Suprapubic skin (tissue), 4 donors: Measurements from ENCODE around the gene KIRREL3. TPM values are rescaled to one million over a fixed set of nuclear protein-coding genes. Genes with fewer than 3 reads are reported as not detected.
"Not testable (repeated sequence)": the region's sequence is repeated elsewhere in the genome, so short reads cannot be mapped to it uniquely, and the experiment has no call there.

ENCODE experiments used
- DNase-seq, 2 donors: peaks; one replicate each; pipeline ENCODE4 v3.0.0-alpha.2; 2019; ENCODE audit warnings: low spot score in 2 of 2
- H3K27ac ChIP-seq: fragments of 200-600 bp; sonication (generic); one replicate; pipeline ENCODE4 v1.5.1; 2019
- H3K27me3 ChIP-seq: fragments of 200-600 bp; sonication (generic); one replicate; pipeline ENCODE4 v1.5.1; 2019
- H3K36me3 ChIP-seq: fragments of 200-600 bp; sonication (generic); one replicate; pipeline ENCODE4 v1.5.1; 2019
- H3K4me1 ChIP-seq: fragments of 200-600 bp; sonication (generic); one replicate; pipeline ENCODE4 v1.5.1; 2019
- H3K4me3 ChIP-seq: fragments of 200-600 bp; sonication (generic); one replicate; pipeline ENCODE4 v1.5.1; 2019; ENCODE audit warnings: mild to moderate bottlenecking
- H3K9me3 ChIP-seq: fragments of 200-600 bp; sonication (generic); one replicate; pipeline ENCODE4 v1.5.1; 2019
- CTCF ChIP-seq, 2 donors: fragments of 200-600 bp in 1 of 2; fragments of 450-650 bp in 1 of 2; sonication (generic) in 1 of 2; IDR thresholded peaks; one replicate each; pipeline ENCODE4 v1.5.1; 2016 to 2019; ENCODE audit warnings: antibody characterized with exemption in 2 of 2, mild to moderate bottlenecking in 1 of 2, moderate library complexity in 1 of 2
- EP300 ChIP-seq: sonication (generic); formaldehyde crosslinking; IDR thresholded peaks from one replicate; pipeline ENCODE4 v1.6.1; 2017; ENCODE audit warnings: antibody characterized with exemption
- POLR2A ChIP-seq, 2 donors: fragments of 450-650 bp; IDR thresholded peaks; one replicate each; pipeline ENCODE4 v1.6.1; 2017; ENCODE audit warnings: antibody characterized with exemption in 2 of 2, mild to moderate bottlenecking in 2 of 2, moderate library complexity in 2 of 2
- POLR2AphosphoS5 ChIP-seq, 3 donors: sonication (generic); formaldehyde crosslinking; IDR thresholded peaks; one replicate each; pipeline ENCODE4 v1.6.1; 2017; ENCODE audit warnings: antibody characterized with exemption in 3 of 3
- WGBS: methylation state at CpG from one replicate; pipeline ENCODE4 v1.1.5; 2018; 5-methylcytosine and 5-hydroxymethylcytosine counted together
- total RNA-seq, 4 donors: library from RNA; depleted of rRNA; stranded (reverse); fragments of >200 nt; gene quantifications; one replicate each; pipeline ENCODE4 v1.1.0, GENCODE V29; 2016

KIRREL3 gene
- total RNA-seq, 4 donors from 2014 or later = 0.17 TPM; not detected in 3

DNA sequence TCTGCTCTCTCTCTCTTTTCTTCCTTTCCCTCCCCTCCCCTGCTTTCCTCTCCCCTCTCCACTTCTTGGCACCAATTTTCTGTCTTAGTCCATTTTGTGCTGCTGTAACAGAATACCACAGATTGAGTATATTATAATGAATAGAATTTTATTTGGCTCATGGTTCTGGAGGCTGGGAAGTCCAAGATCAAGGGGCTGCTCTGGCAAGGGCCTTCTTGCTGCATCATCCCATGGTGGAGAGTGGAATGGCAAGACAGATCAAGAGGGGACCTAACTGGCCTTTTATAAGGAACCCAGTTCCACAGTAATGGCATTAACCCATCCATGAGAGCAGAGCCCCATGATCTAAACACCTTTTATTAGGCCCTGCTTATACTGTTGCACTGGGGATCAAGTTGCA, 600.6 kb downstream of the KIRREL3 start:
- H3K4me3 ChIP-seq = no peak overlapping the region
- DNase-seq = no peak
- no peak overlapping the region for H3K27ac ChIP-seq
- peaks cover 32% of the 10 kb centered on the region for H3K4me1 ChIP-seq
- TF ChIP-seq POLR2A (IDR thresholded peaks at IDR 0.05) = no peak
- no peak for TF ChIP-seq CTCF (IDR thresholded peaks at IDR 0.05)
- no peak for TF ChIP-seq EP300
- no peak for TF ChIP-seq POLR2AphosphoS5 (IDR thresholded peaks at IDR 0.05)
- no peaks in the 10 kb centered on the region for H3K27me3 ChIP-seq
- H3K9me3 ChIP-seq = no peaks in the 10 kb centered on the region
- H3K36me3 ChIP-seq = no peaks in the 10 kb centered on the region

DNA sequence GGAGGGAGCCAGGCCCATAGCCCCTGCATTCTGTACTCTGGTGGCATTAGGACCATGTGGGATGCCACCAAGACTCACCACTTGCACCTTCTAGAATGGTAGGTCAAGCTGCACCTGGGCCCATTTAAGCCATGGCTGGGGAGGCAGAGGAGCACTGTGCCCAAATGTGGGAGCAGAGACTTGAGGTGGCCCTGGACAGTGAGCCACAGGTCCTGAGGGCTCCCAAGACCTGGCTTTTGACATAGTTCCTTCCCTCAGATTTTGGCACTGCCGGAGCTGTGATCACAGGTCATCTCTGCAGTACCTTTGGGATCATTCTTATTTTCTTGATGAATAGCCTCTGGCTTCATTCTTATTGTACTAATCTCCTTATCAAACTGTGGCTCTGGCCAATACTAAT, 601.8 kb downstream of the KIRREL3 start:
- 94% methylated on average over 1 of the region's 1 CpG for WGBS
- H3K27me3 ChIP-seq = no peaks in the 10 kb centered on the region

DNA sequence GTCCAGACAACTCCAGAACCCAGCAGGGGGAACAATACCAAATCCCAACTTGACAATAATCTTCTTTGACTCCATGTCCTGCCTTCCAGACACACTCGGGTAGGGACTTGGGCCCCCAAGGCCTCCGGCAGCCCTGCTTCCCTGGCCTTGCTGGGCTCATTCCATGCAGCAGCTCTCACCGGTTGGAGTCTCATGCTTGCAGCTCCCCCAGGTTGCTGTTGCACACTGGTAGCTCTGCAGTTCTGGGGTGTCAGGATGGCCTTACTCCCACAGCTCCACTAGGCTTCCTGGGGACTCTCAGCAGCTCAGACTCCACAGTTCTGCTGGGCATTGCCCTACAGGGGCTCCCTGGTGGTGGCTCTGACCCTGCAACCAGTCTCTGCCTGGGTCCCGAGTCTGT, 602.3 kb downstream of the KIRREL3 start:
- WGBS = 83% methylated on average over 3 of the region's 4 CpGs
- TF ChIP-seq POLR2A (IDR thresholded peaks at IDR 0.05) (no peak), EP300 (no peak)

More for the DNA sequence above, 601.8 kb downstream of the KIRREL3 start:
- H3K4me1 ChIP-seq = peaks cover 29% of the 10 kb centered on the region
- H3K27ac ChIP-seq = no peak overlapping the region
- H3K4me3 ChIP-seq = no peak overlapping the region
- no peaks in the 10 kb centered on the region for H3K36me3 ChIP-seq
- no peak for DNase-seq
- no peaks in the 10 kb centered on the region for H3K9me3 ChIP-seq
- TF ChIP-seq CTCF (IDR thresholded peaks at IDR 0.05) (no peak), POLR2A (IDR thresholded peaks at IDR 0.05) (no peak), POLR2AphosphoS5 (IDR thresholded peaks at IDR 0.05) (no peak), EP300 (no peak)

DNA sequence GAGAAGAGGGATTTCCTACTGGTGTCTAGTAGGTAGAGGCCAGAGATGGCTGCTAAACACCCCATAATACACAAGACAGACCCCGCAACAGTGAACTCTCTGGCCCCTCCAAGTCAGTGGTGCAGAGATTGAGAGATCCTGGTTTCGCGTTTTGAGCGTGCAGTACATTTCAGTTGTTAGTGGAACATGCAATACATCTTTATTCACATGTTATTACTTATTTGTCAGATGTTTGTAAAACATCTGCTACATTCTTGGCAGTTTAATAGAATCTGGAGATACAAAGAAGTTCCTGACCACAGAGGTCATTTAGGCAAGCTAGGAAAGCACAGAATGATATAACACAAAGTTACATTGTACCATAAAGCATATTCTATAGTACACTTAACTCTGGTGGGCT, 603.6 kb downstream of the KIRREL3 start:
- peak in 1 of 2 donors; percentile 18 for DNase-seq
- 73% methylated on average over 4 of the region's 4 CpGs for WGBS
- H3K9me3 ChIP-seq = no peaks in the 10 kb centered on the region
- no peaks in the 10 kb centered on the region for H3K27me3 ChIP-seq
- no peak overlapping the region for H3K27ac ChIP-seq
- TF ChIP-seq POLR2AphosphoS5 (IDR thresholded peaks at IDR 0.05) (no peak), POLR2A (IDR thresholded peaks at IDR 0.05) (no peak), EP300 (no peak), CTCF (IDR thresholded peaks at IDR 0.05) (no peak)
- peaks cover 32% of the 10 kb centered on the region for H3K4me1 ChIP-seq
- no peak overlapping the region for H3K4me3 ChIP-seq
- H3K36me3 ChIP-seq = no peaks in the 10 kb centered on the region

More for the DNA sequence above, 602.3 kb downstream of the KIRREL3 start:
- Histone ChIP-seq H3K36me3 (no peaks in the 10 kb centered on the region), H3K27ac (no peak overlapping the region), H3K9me3 (no peaks in the 10 kb centered on the region), H3K4me3 (no peak overlapping the region), H3K27me3 (no peaks in the 10 kb centered on the region), H3K4me1 (peaks cover 25% of the 10 kb centered on the region)
- no peak for DNase-seq

- H3K4me3 ChIP-seq, H3K36me3 ChIP-seq, H3K27ac ChIP-seq, H3K9me3 ChIP-seq, H3K27me3 ChIP-seq: not testable (repeated sequence)
- peak in 1 of 2 donors; percentile 39 for DNase-seq
- H3K4me1 ChIP-seq = peaks cover 39% of the 10 kb centered on the region
- 78% methylated on average over 6 of the region's 15 CpGs for WGBS
These were observed 604.3 kb downstream of the KIRREL3 start for GRCh38 chr11:126396266-126396665.

GRCh38 chr11:126395784-126396183, 604.8 kb downstream of the KIRREL3 start:
- Histone ChIP-seq H3K4me1 (peaks cover 44% of the 10 kb centered on the region), H3K27ac (peak overlapping the region; percentile 48)
- 74% methylated on average over 7 of the region's 13 CpGs for WGBS
- not testable (repeated sequence) for H3K36me3 ChIP-seq, H3K27me3 ChIP-seq, H3K9me3 ChIP-seq, H3K4me3 ChIP-seq
- peak in 1 of 2 donors; percentile 76 for DNase-seq

- not testable (repeated sequence) for H3K27me3 ChIP-seq, H3K9me3 ChIP-seq, H3K4me3 ChIP-seq, H3K36me3 ChIP-seq, DNase-seq
- WGBS = 23% methylated on average over 4 of the region's 7 CpGs
- H3K4me1 ChIP-seq = peaks cover 47% of the 10 kb centered on the region
- peak overlapping the region; percentile 64 for H3K27ac ChIP-seq
These were observed 605.9 kb downstream of the KIRREL3 start for GRCh38 chr11:126394634-126395072.
